Vagina (tissue), 2 donors: ENCODE results near the gene VPS39. TPM values are rescaled to one million over a fixed set of nuclear protein-coding genes. Genes with fewer than 3 reads are reported as not detected.

Experiments used
- DNase-seq, 2 donors: peaks; one replicate each; pipeline ENCODE4 v3.0.0-alpha.2; 2017; ENCODE audit errors: extremely low spot score in 2 of 2
- H3K27ac ChIP-seq: fragments of 200-600 bp; sonication (generic); one replicate; pipeline ENCODE4 v1.5.1; 2019
- H3K27me3 ChIP-seq: fragments of 200-600 bp; sonication (generic); one replicate; pipeline ENCODE4 v1.5.1; 2019
- H3K36me3 ChIP-seq, 2 donors: fragments of 200-600 bp; sonication (generic); one replicate each; pipeline ENCODE4 v1.5.1; 2017 to 2019
- H3K4me1 ChIP-seq: fragments of 200-600 bp; sonication (generic); one replicate; pipeline ENCODE4 v1.5.1; 2019
- H3K4me3 ChIP-seq, 2 donors: fragments of 200-600 bp; sonication (generic); 1 replicate in 1 of 2; 2 replicates in 1 of 2; pipeline ENCODE4 v1.5.1; 2016 to 2019
- H3K9me3 ChIP-seq: fragments of 200-600 bp; sonication (generic); one replicate; pipeline ENCODE4 v1.5.1; 2019
- CTCF ChIP-seq, 3 experiments: fragments of 450-650 bp in 2 of 3; fragments of 200-600 bp in 1 of 3; sonication (generic) in 1 of 3; IDR thresholded peaks; one replicate each; pipeline ENCODE4 v1.5.1; 2017 to 2019; ENCODE audit warnings: antibody characterized with exemption in 3 of 3, mild to moderate bottlenecking in 2 of 3, moderate library complexity in 2 of 3
- POLR2A ChIP-seq, 2 donors: fragments of 450-650 bp; IDR thresholded peaks; one replicate each; pipeline ENCODE4 v1.6.1; 2017; ENCODE audit warnings: antibody characterized with exemption in 2 of 2, mild to moderate bottlenecking in 2 of 2, moderate library complexity in 2 of 2
- POLR2AphosphoS5 ChIP-seq, 2 donors: sonication (generic); formaldehyde crosslinking; IDR thresholded peaks; one replicate each; pipeline ENCODE4 v1.9.0; 2017; ENCODE audit warnings: antibody characterized with exemption in 2 of 2, mild to moderate bottlenecking in 2 of 2, low read depth in 1 of 2; ENCODE audit not compliant: insufficient read depth in 1 of 2
- intact Hi-C: fragments of 100-400 bp; cut with DNase I; formaldehyde crosslinking; loops from one replicate; pipeline ENCODE4 v1.15.1; 2023
- total RNA-seq: library from RNA; depleted of rRNA; stranded (reverse); fragments of >200 nt; gene quantifications from one replicate; pipeline ENCODE4 v1.2.3, GENCODE V29; 2016

The VPS39 gene
- total RNA-seq, 1 donor from 2014 or later = 85.2 TPM

GRCh38 chr15:42134617-42135245, 73.4 kb downstream of the VPS39 start:
- intact Hi-C loops = no loop called here
- H3K36me3 ChIP-seq = no peaks in the 10 kb centered on the region
- no peaks in the 10 kb centered on the region for H3K4me1 ChIP-seq
- H3K27ac ChIP-seq = no peak overlapping the region
- no peaks in the 10 kb centered on the region for H3K9me3 ChIP-seq
- TF ChIP-seq POLR2A (IDR thresholded peaks at IDR 0.05) (no peak), CTCF (IDR thresholded peaks at IDR 0.05) (no peak), POLR2AphosphoS5 (IDR thresholded peaks at IDR 0.05; ENCODE audit: insufficient read depth in 1 of 2, low read depth in 1 of 2) (no peak)
- H3K27me3 ChIP-seq = no peaks in the 10 kb centered on the region
- H3K4me3 ChIP-seq = no peak overlapping the region
- DNase-seq = no peak

GRCh38 chr15:42133886-42134502, 74.1 kb downstream of the VPS39 start:
- no peak for DNase-seq
- TF ChIP-seq POLR2A (IDR thresholded peaks at IDR 0.05) (no peak), CTCF (IDR thresholded peaks at IDR 0.05) (peak in 1 of 3 experiments; percentile 26), POLR2AphosphoS5 (IDR thresholded peaks at IDR 0.05; ENCODE audit: insufficient read depth in 1 of 2, low read depth in 1 of 2) (no peak)
- Histone ChIP-seq H3K36me3 (no peaks in the 10 kb centered on the region), H3K27ac (no peak overlapping the region), H3K4me1 (no peaks in the 10 kb centered on the region), H3K9me3 (no peaks in the 10 kb centered on the region), H3K4me3 (no peak overlapping the region), H3K27me3 (no peaks in the 10 kb centered on the region)
- intact Hi-C loops = no loop called here

GRCh38 chr15:42133356-42133755, 74.7 kb downstream of the VPS39 start:
- intact Hi-C loops = no loop called here
- DNase-seq = no peak
- Histone ChIP-seq H3K27me3 (no peaks in the 10 kb centered on the region), H3K36me3 (no peaks in the 10 kb centered on the region), H3K4me3 (no peak overlapping the region), H3K4me1 (no peaks in the 10 kb centered on the region), H3K27ac (no peak overlapping the region), H3K9me3 (no peaks in the 10 kb centered on the region)
- no peak for TF ChIP-seq CTCF (IDR thresholded peaks at IDR 0.05)
- TF ChIP-seq POLR2A (IDR thresholded peaks at IDR 0.05) = no peak
- TF ChIP-seq POLR2AphosphoS5 (IDR thresholded peaks at IDR 0.05; ENCODE audit: insufficient read depth in 1 of 2, low read depth in 1 of 2) = no peak

GRCh38 chr15:42131826-42132806, 76.0 kb downstream of the VPS39 start:
- Histone ChIP-seq H3K27me3 (no peaks in the 10 kb centered on the region), H3K4me1 (no peaks in the 10 kb centered on the region), H3K9me3 (no peaks in the 10 kb centered on the region), H3K27ac (no peak overlapping the region), H3K4me3 (no peak overlapping the region), H3K36me3 (no peaks in the 10 kb centered on the region)
- intact Hi-C loops = no loop called here
- no peak for DNase-seq
- TF ChIP-seq POLR2A (IDR thresholded peaks at IDR 0.05) = no peak

- no peak overlapping the region for H3K4me3 ChIP-seq
- DNase-seq = no peak
- H3K4me1 ChIP-seq = no peaks in the 10 kb centered on the region
- no peaks in the 10 kb centered on the region for H3K36me3 ChIP-seq
- H3K9me3 ChIP-seq = no peaks in the 10 kb centered on the region
- intact Hi-C loops = no loop called here
- no peaks in the 10 kb centered on the region for H3K27me3 ChIP-seq
- TF ChIP-seq POLR2A (IDR thresholded peaks at IDR 0.05) (no peak), CTCF (IDR thresholded peaks at IDR 0.05) (no peak), POLR2AphosphoS5 (IDR thresholded peaks at IDR 0.05; ENCODE audit: insufficient read depth in 1 of 2, low read depth in 1 of 2) (no peak)
- no peak overlapping the region for H3K27ac ChIP-seq
Observed at GRCh38 chr15:42131006-42131405, 77.1 kb downstream of the VPS39 start.
